ENCODE results near the gene TRIM47.

GRCh38 chr17:75891605-75892555 lies 13.5 kb upstream of the TRIM47 start:
- no peak for TF ChIP-seq REST (IDR thresholded peaks at IDR 0.05)
- no peak for TF ChIP-seq CTCF (IDR thresholded peaks at IDR 0.05; ENCODE audit: low read depth, low read length, missing input control)
- no peak for TF ChIP-seq FOXA1 (IDR thresholded peaks at IDR 0.05)
